Uterus (tissue), 4 donors: ENCODE measurements around the gene MAP1B. TPM values are rescaled to one million over a fixed set of nuclear protein-coding genes. Genes with fewer than 3 reads are reported as not detected.

ENCODE experiments used
- DNase-seq, 2 donors: peaks; one replicate each; pipeline ENCODE4 v3.0.0-alpha.2; 2019 to 2020
- H3K27ac ChIP-seq, 2 donors: fragments of 200-600 bp; sonication (generic); 1 replicate in 1 of 2; 2 replicates in 1 of 2; pipeline ENCODE4 v1.5.1; 2016 to 2018
- H3K27me3 ChIP-seq, 2 donors: fragments of 200-600 bp; sonication (generic); one replicate each; pipeline ENCODE4 v1.5.1; 2018 to 2019; ENCODE audit warnings: control low read depth in 1 of 2
- H3K36me3 ChIP-seq, 2 donors: fragments of 200-600 bp; sonication (generic); one replicate each; pipeline ENCODE4 v1.5.1; 2019; ENCODE audit warnings: control low read depth in 1 of 2
- H3K4me1 ChIP-seq, 2 donors: fragments of 200-600 bp; sonication (generic); one replicate each; pipeline ENCODE4 v1.5.1; 2018 to 2019; ENCODE audit warnings: control low read depth in 1 of 2
- H3K4me3 ChIP-seq, 2 donors: fragments of 200-600 bp; sonication (generic); 1 replicate in 1 of 2; 2 replicates in 1 of 2; pipeline ENCODE4 v1.5.1; 2018 to 2019; ENCODE audit warnings: mild to moderate bottlenecking in 1 of 2
- H3K9me3 ChIP-seq, 2 donors: fragments of 200-600 bp; sonication (generic); one replicate each; pipeline ENCODE4 v1.5.1; 2019; ENCODE audit warnings: control low read depth in 1 of 2
- POLR2A ChIP-seq, 2 donors: fragments of 450-650 bp; IDR thresholded peaks; one replicate each; pipeline ENCODE4 v1.6.1; 2016; ENCODE audit warnings: antibody characterized with exemption in 2 of 2, mild to moderate bottlenecking in 1 of 2, moderate library complexity in 1 of 2
- intact Hi-C: fragments of 100-400 bp; cut with DNase I; formaldehyde crosslinking; loops from one replicate; pipeline ENCODE4 v1.15.1; 2023; ENCODE audit warnings: low total_unique reads
- total RNA-seq, 4 donors: library from RNA; depleted of rRNA in 3 of 4; stranded (reverse); fragments of >200 nt in 3 of 4; gene quantifications; one replicate each; pipeline versions ENCODE4 v1.1.0 to v1.2.4, GENCODE V29; 2014 to 2023
- TF ChIP-seq, protein P1 (sequence below), 4 experiments: fragments of 200-600 bp in 2 of 4; fragments of 450-650 bp in 2 of 4; sonication (generic) in 2 of 4; IDR thresholded peaks; one replicate each; pipeline ENCODE4 v1.5.1; 2016 to 2019; ENCODE audit warnings: antibody characterized with exemption in 4 of 4, mild to moderate bottlenecking in 2 of 4, moderate library complexity in 1 of 4
- donor health status: DM: yes; HTN: yes; CAD: no.

MAP1B gene
- total RNA-seq, 4 donors from 2014 or later: 92.0 to 212 (median 132) TPM

DNA sequence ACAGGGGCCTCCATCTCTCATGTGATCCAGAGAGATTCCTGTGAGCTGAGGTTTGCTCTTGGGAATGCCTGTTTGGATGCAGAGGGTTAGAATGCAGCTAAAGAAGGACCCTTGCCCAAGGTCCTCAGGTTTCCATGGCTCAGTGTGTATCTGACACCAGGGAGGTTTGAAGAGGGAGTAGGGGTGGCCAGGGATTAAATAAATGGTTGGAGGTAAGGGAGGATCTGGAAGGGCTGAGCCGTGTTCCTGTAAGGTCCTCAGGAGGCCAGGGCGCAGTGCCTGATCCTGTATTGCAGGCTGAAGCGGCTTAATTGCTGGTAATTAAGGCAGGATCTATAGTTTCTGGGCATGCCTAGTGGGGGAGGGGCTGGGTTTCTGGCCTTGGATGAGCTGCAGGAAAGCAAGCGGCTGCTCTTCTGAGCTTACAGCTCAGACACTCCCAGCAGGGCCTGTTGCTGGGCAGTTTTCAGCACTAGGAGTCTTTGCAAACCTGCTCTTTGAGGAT lies 41.5 kb upstream of the MAP1B start:
- intact Hi-C loops: no loop called here
- Histone ChIP-seq H3K27ac (no peak overlapping the region), H3K9me3 (no peaks in the 10 kb centered on the region), H3K4me1 (no peaks in the 10 kb centered on the region), H3K36me3 (no peaks in the 10 kb centered on the region), H3K4me3 (no peak overlapping the region), H3K27me3 (no peaks in the 10 kb centered on the region)
- TF ChIP-seq, protein P1, sequence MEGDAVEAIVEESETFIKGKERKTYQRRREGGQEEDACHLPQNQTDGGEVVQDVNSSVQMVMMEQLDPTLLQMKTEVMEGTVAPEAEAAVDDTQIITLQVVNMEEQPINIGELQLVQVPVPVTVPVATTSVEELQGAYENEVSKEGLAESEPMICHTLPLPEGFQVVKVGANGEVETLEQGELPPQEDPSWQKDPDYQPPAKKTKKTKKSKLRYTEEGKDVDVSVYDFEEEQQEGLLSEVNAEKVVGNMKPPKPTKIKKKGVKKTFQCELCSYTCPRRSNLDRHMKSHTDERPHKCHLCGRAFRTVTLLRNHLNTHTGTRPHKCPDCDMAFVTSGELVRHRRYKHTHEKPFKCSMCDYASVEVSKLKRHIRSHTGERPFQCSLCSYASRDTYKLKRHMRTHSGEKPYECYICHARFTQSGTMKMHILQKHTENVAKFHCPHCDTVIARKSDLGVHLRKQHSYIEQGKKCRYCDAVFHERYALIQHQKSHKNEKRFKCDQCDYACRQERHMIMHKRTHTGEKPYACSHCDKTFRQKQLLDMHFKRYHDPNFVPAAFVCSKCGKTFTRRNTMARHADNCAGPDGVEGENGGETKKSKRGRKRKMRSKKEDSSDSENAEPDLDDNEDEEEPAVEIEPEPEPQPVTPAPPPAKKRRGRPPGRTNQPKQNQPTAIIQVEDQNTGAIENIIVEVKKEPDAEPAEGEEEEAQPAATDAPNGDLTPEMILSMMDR (IDR thresholded peaks at IDR 0.05): no peak
- no peak for TF ChIP-seq POLR2A (IDR thresholded peaks at IDR 0.05)
- no peak for DNase-seq

DNA sequence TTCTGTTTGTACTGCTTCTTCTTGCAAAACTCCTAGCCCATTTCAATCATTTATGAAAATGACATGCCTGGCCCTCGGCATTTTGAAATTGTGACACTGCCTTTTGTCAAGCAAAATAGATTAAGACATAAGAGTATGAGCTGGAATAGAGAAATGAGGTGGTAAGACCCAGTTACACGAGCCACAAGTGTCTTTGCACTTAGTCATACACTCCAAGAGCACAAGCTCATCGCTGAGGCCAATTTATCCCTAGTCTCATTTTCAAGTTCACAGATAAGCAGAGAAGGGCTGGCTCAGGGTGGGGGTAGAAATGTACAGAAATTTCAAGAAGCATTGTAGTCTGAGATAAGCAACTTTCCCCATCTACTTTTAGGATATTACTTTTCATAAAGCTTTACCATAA lies 40.6 kb upstream of the MAP1B start:
- no peak overlapping the region for H3K4me3 ChIP-seq
- no peak for DNase-seq
- TF ChIP-seq, protein P1 (IDR thresholded peaks at IDR 0.05): no peak
- no peak for TF ChIP-seq POLR2A (IDR thresholded peaks at IDR 0.05)
- H3K9me3 ChIP-seq: no peaks in the 10 kb centered on the region
- no peaks in the 10 kb centered on the region for H3K36me3 ChIP-seq
- H3K4me1 ChIP-seq: no peaks in the 10 kb centered on the region
- no peak overlapping the region for H3K27ac ChIP-seq
- H3K27me3 ChIP-seq: no peaks in the 10 kb centered on the region
- intact Hi-C loops: no loop called here

DNA sequence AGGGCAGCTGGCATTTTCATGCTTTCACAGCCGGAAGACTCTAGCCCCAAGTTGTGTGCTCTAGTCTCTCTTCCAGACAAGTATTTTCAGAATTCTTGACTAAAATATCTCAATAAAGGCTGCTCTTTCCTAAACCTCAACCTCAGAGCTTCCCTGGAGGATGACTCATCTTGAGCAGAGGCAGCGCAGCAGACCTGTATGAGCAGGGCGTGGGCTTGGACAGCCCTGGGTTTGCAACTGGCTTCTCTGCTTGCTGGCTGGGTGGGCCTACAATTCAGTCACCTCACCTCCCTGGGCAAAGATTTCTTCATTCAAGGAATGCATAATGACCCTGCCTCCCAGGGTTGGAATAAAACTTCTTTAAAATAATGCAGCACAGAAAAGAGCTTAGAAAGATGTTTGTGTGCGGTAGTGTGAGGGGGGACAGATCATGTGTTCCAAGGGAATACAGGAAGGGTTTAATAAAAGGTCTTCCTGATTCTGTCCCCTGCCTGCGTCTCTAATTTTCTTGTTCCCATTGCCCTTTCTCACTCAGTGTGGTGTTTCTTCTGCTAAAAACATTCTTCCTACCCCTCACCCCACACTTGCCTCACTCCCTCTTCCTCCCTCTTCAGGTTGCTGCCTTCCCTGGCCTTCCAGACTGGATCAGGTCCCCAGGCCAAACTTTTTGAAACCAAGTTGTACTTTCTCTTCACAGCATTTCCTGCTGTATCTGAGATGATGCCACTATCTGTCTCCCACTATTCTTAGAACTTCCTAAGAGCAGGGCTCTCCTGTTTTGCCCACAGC lies 39.4 kb upstream of the MAP1B start:
- Histone ChIP-seq H3K36me3 (no peaks in the 10 kb centered on the region), H3K27me3 (no peaks in the 10 kb centered on the region), H3K27ac (no peak overlapping the region), H3K9me3 (no peaks in the 10 kb centered on the region), H3K4me1 (no peaks in the 10 kb centered on the region), H3K4me3 (no peak overlapping the region)
- no peak for TF ChIP-seq POLR2A (IDR thresholded peaks at IDR 0.05)
- TF ChIP-seq, protein P1 (IDR thresholded peaks at IDR 0.05): no peak
- intact Hi-C loops: no loop called here
- no peak for DNase-seq

DNA sequence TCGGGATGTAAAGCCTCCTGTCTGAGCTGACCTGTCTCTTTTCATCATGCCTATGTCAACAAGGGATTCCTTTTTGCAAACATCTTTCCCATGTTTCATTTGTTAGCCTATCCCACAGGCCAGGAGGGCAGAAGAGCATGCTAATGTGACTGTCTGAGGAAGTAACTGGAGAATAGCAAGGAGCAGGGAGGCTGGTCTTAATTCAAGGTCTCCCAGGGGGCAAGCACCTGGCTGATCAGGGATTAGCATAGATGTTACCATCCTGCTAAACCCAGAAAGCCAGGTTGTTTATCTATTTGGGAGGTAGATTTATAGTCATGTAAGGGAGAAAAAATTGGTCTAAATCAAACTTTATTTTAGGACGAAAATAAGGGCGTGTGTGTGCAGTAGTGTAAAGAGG lies 36.7 kb upstream of the MAP1B start:
- no peak for TF ChIP-seq POLR2A (IDR thresholded peaks at IDR 0.05)
- TF ChIP-seq, protein P1 (IDR thresholded peaks at IDR 0.05): no peak

DNA sequence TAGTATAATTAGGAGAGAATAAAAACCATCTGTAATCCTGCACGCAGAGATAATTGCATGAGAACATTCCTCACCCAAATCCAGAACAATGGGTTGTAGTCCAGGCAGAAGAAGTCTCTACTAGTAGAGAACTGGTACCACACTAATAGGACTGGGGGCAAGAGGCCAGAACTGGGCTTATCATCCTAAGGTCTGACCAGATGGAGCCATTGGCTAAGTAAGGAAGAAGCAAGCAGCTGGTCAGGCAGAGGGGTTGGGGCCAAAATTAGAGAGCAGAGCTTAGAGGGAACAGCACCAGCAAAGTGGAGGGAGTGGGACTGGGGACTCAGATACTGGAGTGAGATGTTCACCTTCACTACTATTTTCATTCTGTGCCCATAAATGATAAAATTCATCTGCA lies 35.4 kb upstream of the MAP1B start:
- Histone ChIP-seq H3K9me3 (no peaks in the 10 kb centered on the region), H3K4me3 (no peak overlapping the region), H3K36me3 (no peaks in the 10 kb centered on the region), H3K27me3 (no peaks in the 10 kb centered on the region), H3K27ac (no peak overlapping the region), H3K4me1 (no peaks in the 10 kb centered on the region)
- DNase-seq: no peak
- TF ChIP-seq POLR2A (IDR thresholded peaks at IDR 0.05): no peak
- TF ChIP-seq, protein P1 (IDR thresholded peaks at IDR 0.05): no peak
- intact Hi-C loops: no loop called here

More for the DNA sequence above, 36.7 kb upstream of the MAP1B start:
- H3K4me3 ChIP-seq: no peak overlapping the region
- H3K27ac ChIP-seq: no peak overlapping the region
- no peaks in the 10 kb centered on the region for H3K36me3 ChIP-seq
- H3K27me3 ChIP-seq: no peaks in the 10 kb centered on the region
- no peak for DNase-seq
- no peaks in the 10 kb centered on the region for H3K4me1 ChIP-seq
- no peaks in the 10 kb centered on the region for H3K9me3 ChIP-seq
- intact Hi-C loops: no loop called here
